ENCODE measurements around the gene OSBP2. TPM values are rescaled to one million over a fixed set of nuclear protein-coding genes. Genes with fewer than 3 reads are reported as not detected.

The OSBP2 gene
- polyA plus RNA-seq, 2 of the 4 experiments (the other 2 are of a cell fraction): 2.7 to 6.0 TPM

GRCh38 chr22:30751529-30751928 is 56.9 kb downstream of the OSBP2 start (continued):
- TF ChIP-seq HMGXB4 (CRISPR knock-in tag; IDR thresholded peaks at IDR 0.05; ENCODE audit: borderline replicate concordance) (no peak), USF2 (IDR thresholded peaks at IDR 0.05) (no peak), JUN (IDR thresholded peaks at IDR 0.05) (no peak), JUNB (IDR thresholded peaks at IDR 0.05) (no peak), MAFK (IDR thresholded peaks at IDR 0.05; ENCODE audit: partially characterized antibody) (no peak)

- FAIRE-seq (no peak), DNase-seq (ENCODE audit: low read depth in 1 of 2, low spot score in 1 of 2) (no peak), ATAC-seq (no peak)
- Histone ChIP-seq H3K4me1 (no peaks in the 10 kb centered on the region), H3K4me3 (no peak overlapping the region), H3K9me3 (no peaks in the 10 kb centered on the region), H3K4me2 (no peak overlapping the region), H3K27ac (no peak overlapping the region)
- ChIA-PET POLR2A (no interaction called here), CTCF (interaction anchor here (2.4 to 7.5 kb wide), 2 partner anchors 11 to 118 kb away, joined by 9 to 129 read pairs; partner anchors contain the start of gene SLC35E4)
- TF ChIP-seq E2F6 (IDR thresholded peaks at IDR 0.05; ENCODE audit: borderline replicate concordance, low read depth) (no peak), CEBPB (IDR thresholded peaks at IDR 0.05) (no peak), CBX8 (IDR thresholded peaks at IDR 0.05) (no peak), PBX3 (IDR thresholded peaks at IDR 0.05) (no peak), POLR2A (IDR thresholded peaks at IDR 0.05; ENCODE audit: low read length) (no peak), MAFK (IDR thresholded peaks at IDR 0.05; ENCODE audit: partially characterized antibody) (no peak), RCOR1 (IDR thresholded peaks at IDR 0.05; ENCODE audit: low read depth, low read length) (no peak), POLR2AphosphoS2 (conservative IDR thresholded peaks at IDR 0.05; ENCODE audit: low read length) (no peak), CHD4 (IDR thresholded peaks at IDR 0.05; ENCODE audit: borderline replicate concordance) (no peak), KDM5A (IDR thresholded peaks at IDR 0.05) (no peak), HES2 (IDR thresholded peaks at IDR 0.05) (no peak)
- WGBS (ENCODE audit: missing lambda C conversion rate): 0% methylated on average over 1 of the region's 1 CpG
Measured at GRCh38 chr22:30752771-30753170, 58.1 kb downstream of the OSBP2 start.

GRCh38 chr22:30753701-30754100 is 59.0 kb downstream of the OSBP2 start:
- DNase-seq (ENCODE audit: low read depth in 1 of 2, low spot score in 1 of 2) (no peak), FAIRE-seq (no peak), ATAC-seq (no peak)
- Histone ChIP-seq H3K4me2 (no peak overlapping the region), H3K27ac (no peak overlapping the region), H3K4me3 (no peak overlapping the region), H3K9me3 (no peaks in the 10 kb centered on the region), H3K4me1 (no peaks in the 10 kb centered on the region)
- POLR2A ChIA-PET: no interaction called here
- CTCF ChIA-PET: interaction anchor here (0.5 to 7.5 kb wide), 6 partner anchors 10 to 183 kb away, joined by 3 to 129 read pairs (median 8); partner anchors contain the start of gene SLC35E4
- WGBS (ENCODE audit: missing lambda C conversion rate): 70% methylated on average over 2 of the region's 2 CpGs
- TF ChIP-seq TFCP2L1 (CRISPR knock-in tag; IDR thresholded peaks at IDR 0.05) (no peak), ZFP36 (IDR thresholded peaks at IDR 0.05; ENCODE audit: borderline replicate concordance, partially characterized antibody) (no peak), HES2 (IDR thresholded peaks at IDR 0.05) (no peak), MAX (IDR thresholded peaks at IDR 0.05) (no peak), EHF (CRISPR knock-in tag; IDR thresholded peaks at IDR 0.05) (no peak), ZC3H11A (IDR thresholded peaks at IDR 0.05) (no peak), PBX3 (IDR thresholded peaks at IDR 0.05) (no peak), NPAS2 (CRISPR knock-in tag; IDR thresholded peaks at IDR 0.05; ENCODE audit: borderline replicate concordance) (no peak)

Data from A549 (cell line).